IMR-90 (cell line): ENCODE results near the gene MALSU1. TPM values are rescaled to one million over a fixed set of nuclear protein-coding genes. Genes with fewer than 3 reads are reported as not detected.

Source experiments
- ATAC-seq: fragments of 200-7000 bp; cut with Tn5 transposase; 2 replicates; pipeline ENCODE4 v1.9.1; 2020; ENCODE audit warnings: low read depth, mild to moderate bottlenecking, moderate library complexity
- BruUV-seq: library from RNA; stranded (reverse); fragments of 400-500 nt; replicated peaks from 2 replicates; lab custom pipeline; 2021; lab: Mats Ljungman, UMichigan
- CTCF ChIA-PET: fragments of 300-600 bp; formaldehyde crosslinking; extraction: SDS; loops from one replicate; lab custom pipeline; 2021; ENCODE audit warnings: antibody characterized with exemption; lab: Yijun Ruan, JAX
- POLR2A ChIA-PET: fragments of 300-600 bp; sonication (Branson Sonifier 250); formaldehyde crosslinking; loops from one replicate; lab custom pipeline; 2022; ENCODE audit warnings: antibody characterized with exemption; ENCODE audit not compliant: unreplicated experiment; lab: Charles Lee
- DNase-seq: peaks from one replicate; pipeline ENCODE4 v3.0.0; 2013
- H2AFZ ChIP-seq: replicated peaks from 2 replicates; pipeline ENCODE3; 2013; ENCODE audit warnings: low read length, mild to moderate bottlenecking; ENCODE audit not compliant: poor library complexity
- H2AK5ac ChIP-seq: 2 replicates; pipeline ENCODE4 v1.6.1; 2013; ENCODE audit warnings: low read depth, low read length, inconsistent platforms
- H2AK9ac ChIP-seq: replicated peaks from 2 replicates; pipeline ENCODE3; 2013; ENCODE audit warnings: mild to moderate bottlenecking, low read depth, low read length, moderate library complexity; ENCODE audit not compliant: poor library complexity
- H2BK120ac ChIP-seq: 2 replicates; pipeline ENCODE4 v1.6.1; 2013; ENCODE audit warnings: low read depth, low read length, inconsistent platforms
- H2BK15ac ChIP-seq: 3 replicates; pipeline ENCODE4 v1.6.1; 2013; ENCODE audit warnings: low read depth, low read length, inconsistent platforms
- H2BK20ac ChIP-seq: 2 replicates; pipeline ENCODE4 v1.6.1; 2013; ENCODE audit warnings: low read depth, mild to moderate bottlenecking, inconsistent platforms, low read length, moderate library complexity
- H2BK5ac ChIP-seq: 2 replicates; pipeline ENCODE4 v1.6.1; 2013; ENCODE audit warnings: mild to moderate bottlenecking, low read depth, low read length, inconsistent platforms; ENCODE audit not compliant: poor library complexity, severe bottlenecking
- H3K14ac ChIP-seq: replicated peaks from 2 replicates; pipeline ENCODE4 v1.6.1; 2013; ENCODE audit warnings: low read depth, low read length, inconsistent platforms
- H3K18ac ChIP-seq: 2 replicates; pipeline ENCODE4 v1.6.1; 2013; ENCODE audit warnings: low read depth, low read length, control low read depth
- H3K23ac ChIP-seq: 2 replicates; pipeline ENCODE4 v1.6.1; 2013; ENCODE audit warnings: low read depth, low read length, inconsistent platforms
- H3K27ac ChIP-seq: 2 replicates; pipeline ENCODE4 v1.5.1; 2013; ENCODE audit warnings: mild to moderate bottlenecking, control low read depth, low read length; ENCODE audit not compliant: insufficient read depth
- H3K27me3 ChIP-seq: 2 replicates; pipeline ENCODE4 v1.6.1; 2013; ENCODE audit warnings: low read length; ENCODE audit not compliant: control insufficient read depth, insufficient read depth
- H3K36me3 ChIP-seq: 2 replicates; pipeline ENCODE4 v1.6.1; 2013; ENCODE audit warnings: low read length, mixed read lengths; ENCODE audit not compliant: control insufficient read depth, insufficient read depth
- H3K4ac ChIP-seq: 2 replicates; pipeline ENCODE4 v1.6.1; 2013; ENCODE audit warnings: low read depth, low read length, inconsistent platforms
- H3K4me1 ChIP-seq: 2 replicates; pipeline ENCODE4 v1.6.1; 2013; ENCODE audit warnings: low read length, mixed read lengths; ENCODE audit not compliant: control insufficient read depth, insufficient read depth
- H3K4me2 ChIP-seq: 2 replicates; pipeline ENCODE4 v1.6.1; 2013; ENCODE audit warnings: low read depth, mild to moderate bottlenecking, control low read depth, low read length, moderate library complexity
- H3K4me3 ChIP-seq: 2 replicates; pipeline ENCODE4 v1.5.1; 2013; ENCODE audit warnings: low read depth, mild to moderate bottlenecking, control low read depth, low read length, moderate library complexity; ENCODE audit not compliant: insufficient read depth
- H3K56ac ChIP-seq: 2 replicates; pipeline ENCODE4 v1.6.1; 2013; ENCODE audit warnings: low read length, inconsistent platforms; ENCODE audit not compliant: insufficient read depth; ENCODE audit errors: extremely low read depth
- H3K79me1 ChIP-seq, 2 experiments: 2 replicates each; pipeline ENCODE4 v1.6.1; 2013; ENCODE audit warnings: low read length in 2 of 2, inconsistent platforms in 1 of 2, low read depth in 1 of 2
- H3K9ac ChIP-seq: 2 replicates; pipeline ENCODE4 v1.6.1; 2013; ENCODE audit warnings: low read depth, low read length, control low read depth
- H3K9me1 ChIP-seq: 2 replicates; pipeline ENCODE4 v1.6.1; 2013; ENCODE audit warnings: low read length, inconsistent platforms; ENCODE audit not compliant: insufficient read depth
- H3K9me3 ChIP-seq: 2 replicates; pipeline ENCODE4 v1.6.1; 2013; ENCODE audit warnings: low read length; ENCODE audit not compliant: control insufficient read depth, insufficient read depth
- H4K20me1 ChIP-seq: 2 replicates; pipeline ENCODE4 v1.6.1; 2013; ENCODE audit warnings: low read length, inconsistent platforms; ENCODE audit not compliant: insufficient read depth
- H4K5ac ChIP-seq: 2 replicates; pipeline ENCODE4 v1.6.1; 2013; ENCODE audit warnings: mild to moderate bottlenecking, low read depth, low read length, control low read depth
- H4K8ac ChIP-seq, 2 experiments: 2 replicates each; pipeline ENCODE4 v1.6.1; 2013; ENCODE audit warnings: low read depth in 2 of 2, low read length in 2 of 2, control low read depth in 1 of 2, inconsistent platforms in 1 of 2
- H4K91ac ChIP-seq: 2 replicates; pipeline ENCODE4 v1.6.1; 2013; ENCODE audit warnings: low read depth, low read length, inconsistent platforms; ENCODE audit not compliant: insufficient read depth
- BHLHE40 ChIP-seq: fragments of 150-350 bp; IDR thresholded peaks from 2 replicates; pipeline ENCODE4 v1.6.1; 2016; ENCODE audit warnings: mild to moderate bottlenecking, low read depth, low read length
- CEBPB ChIP-seq: IDR thresholded peaks from 2 replicates; pipeline ENCODE4 v1.6.1; 2012; ENCODE audit warnings: low read depth, low read length, improper control_type of control experiment
- CHD1 ChIP-seq: IDR thresholded peaks from 2 replicates; pipeline ENCODE4 v1.6.1; 2012; ENCODE audit warnings: low read depth, low read length, improper control_type of control experiment
- CTCF ChIP-seq: conservative IDR thresholded peaks from 2 replicates; pipeline ENCODE4 v1.5.1; 2012; ENCODE audit warnings: mild to moderate bottlenecking, low read depth, low read length, improper control_type of control experiment
- ELK1 ChIP-seq: fragments of 150-350 bp; IDR thresholded peaks from 2 replicates; pipeline ENCODE4 v1.6.1; 2016; ENCODE audit warnings: low read depth, mild to moderate bottlenecking, low read length, moderate library complexity, borderline replicate concordance
- FOS ChIP-seq: fragments of 150-350 bp; IDR thresholded peaks from 2 replicates; pipeline ENCODE4 v1.6.1; 2016; ENCODE audit warnings: low read depth, low read length
- MAFK ChIP-seq: IDR thresholded peaks from 2 replicates; pipeline ENCODE4 v1.6.1; 2012; ENCODE audit warnings: low read depth, low read length, improper control_type of control experiment
- MAZ ChIP-seq: IDR thresholded peaks from 2 replicates; pipeline ENCODE4 v1.6.1; 2012; ENCODE audit warnings: low read depth, mild to moderate bottlenecking, low read length, improper control_type of control experiment, moderate library complexity, borderline replicate concordance
- MXI1 ChIP-seq: IDR thresholded peaks from 2 replicates; pipeline ENCODE4 v1.6.1; 2012; ENCODE audit warnings: low read depth, mild to moderate bottlenecking, low read length, moderate library complexity, borderline replicate concordance
- NFE2L2 ChIP-seq: fragments of 150-350 bp; IDR thresholded peaks from 2 replicates; pipeline ENCODE4 v1.6.1; 2016; ENCODE audit warnings: low read depth, mild to moderate bottlenecking, low read length
- POLR2A ChIP-seq: IDR thresholded peaks from 2 replicates; pipeline ENCODE4 v1.6.1; 2012; ENCODE audit warnings: mild to moderate bottlenecking, low read depth, low read length
- RAD21 ChIP-seq: IDR thresholded peaks from 2 replicates; pipeline ENCODE4 v1.6.1; 2012; ENCODE audit warnings: low read length, improper control_type of control experiment
- RCOR1 ChIP-seq: IDR thresholded peaks from 2 replicates; pipeline ENCODE4 v1.6.1; 2012; ENCODE audit warnings: mild to moderate bottlenecking, low read length, improper control_type of control experiment; ENCODE audit not compliant: insufficient replicate concordance
- RFX5 ChIP-seq: IDR thresholded peaks from 2 replicates; pipeline ENCODE4 v1.8.0; 2012; ENCODE audit warnings: low read depth, mild to moderate bottlenecking, low read length, moderate library complexity
- SMC3 ChIP-seq: fragments of 150-350 bp; IDR thresholded peaks from 2 replicates; pipeline ENCODE4 v1.6.1; 2016; ENCODE audit warnings: low read depth, mild to moderate bottlenecking, antibody characterized with exemption, low read length, moderate library complexity
- USF2 ChIP-seq: fragments of 150-350 bp; IDR thresholded peaks from 2 replicates; pipeline ENCODE4 v1.6.1; 2017; ENCODE audit warnings: mild to moderate bottlenecking, antibody characterized with exemption, low read length, low read depth
- WGBS, 2 experiments: methylation state at CpG; one replicate each; pipeline versions ENCODE4 v1.1.5 to v1.1.7; 2013; ENCODE audit warnings: missing lambda C conversion rate in 2 of 2; ENCODE audit not compliant: insufficient read length in 1 of 2; ENCODE audit errors: extremely low coverage in 2 of 2; 5-methylcytosine and 5-hydroxymethylcytosine counted together
- dilution Hi-C: fragments of 300-500 bp; cut with HindIII; formaldehyde crosslinking; loops from one replicate; pipeline ENCODE4 v1.14.3; 2018; ENCODE audit warnings: low sequenced_read_pairs; ENCODE audit not compliant: unreplicated experiment
- in situ Hi-C: fragments of 300-500 bp; cut with MboI; formaldehyde crosslinking; loops from 3 replicates; pipeline ENCODE4 v1.14.3; 2019; ENCODE audit warnings: low sequenced_read_pairs, inconsistent platforms, mixed read lengths
- intact Hi-C: fragments of 100-400 bp; cut with micrococcal nuclease; formaldehyde crosslinking; loops from 2 replicates; pipeline ENCODE4 v1.10.0; 2022
- polyA plus RNA-seq, 3 experiments: library from polyadenylated mRNA; depleted of rRNA; stranded (reverse); fragments of >200 nt; gene quantifications; 2 replicates each; pipeline ENCODE4 v1.2.3, GENCODE V29; 2012; ENCODE audit warnings: low replicate concordance in 1 of 3
- total RNA-seq: library from RNA; depleted of rRNA; stranded (reverse); fragments of >200 nt; gene quantifications from 2 replicates; pipeline ENCODE4 v1.2.3, GENCODE V29; 2012

The MALSU1 gene
- total and polyA plus RNA-seq, 2 of the 4 experiments (the other 2 are of a cell fraction), result 30.5 to 36.0 TPM

- TF ChIP-seq CEBPB (no peak), RFX5 (no peak), RAD21 (no peak), SMC3 (no peak), CHD1 (no peak), CTCF (no peak), MAZ (no peak), POLR2A (no peak), RCOR1 (no peak), MAFK (no peak), MXI1 (no peak), ELK1 (no peak), FOS (no peak), USF2 (no peak), NFE2L2 (no peak), BHLHE40 (no peak)
- POLR2A ChIA-PET, result no interaction called here
- no peak overlapping the region for H4K5ac ChIP-seq
- no peak overlapping the region for H2BK15ac ChIP-seq
- H3K4me3 ChIP-seq, result no peak overlapping the region
- dilution Hi-C loops, result no loop called here
- no TSS peak for BruUV-seq
- in situ Hi-C loops, result loop anchor here (10.0 kb wide), 1 partner anchor 433 kb away; no protein-coding TSS in a partner anchor
- H2AK5ac ChIP-seq, result no peak overlapping the region
- H3K4me1 ChIP-seq, result peaks cover 2% of the 10 kb centered on the region; the same call in 1 of the 2 replicates
- CTCF ChIA-PET, result interaction anchor here (0.6 to 4.2 kb wide), 17 partner anchors 9 to 442 kb away, joined by 3 to 34 read pairs (median 4); no protein-coding TSS in a partner anchor
- H3K27me3 ChIP-seq, result peaks cover 17% of the 10 kb centered on the region
- H3K9ac ChIP-seq, result no peak overlapping the region
- H4K91ac ChIP-seq, result no peak overlapping the region
- no peak for DNase-seq
- H3K23ac ChIP-seq, result no peak overlapping the region
- no peak for ATAC-seq
- no peak overlapping the region for H3K27ac ChIP-seq
- H2BK120ac ChIP-seq, result no peak overlapping the region
- no peak overlapping the region for H3K4ac ChIP-seq
- H2AK9ac ChIP-seq, result no peak overlapping the region
- H3K56ac ChIP-seq, result no peak overlapping the region
- intact Hi-C loops, result loop anchor here (2.0 kb wide), 1 partner anchor 273 kb away; no protein-coding TSS in a partner anchor
- no peaks in the 10 kb centered on the region for H3K79me1 ChIP-seq
- H2BK5ac ChIP-seq, result no peak overlapping the region
- H2AFZ ChIP-seq, result no peak overlapping the region
- H3K14ac ChIP-seq, result no peak overlapping the region
- no peak overlapping the region for H3K4me2 ChIP-seq
- 0 out of 2 replicates have a peak, but pooled peaks cover 2% of the 10 kb centered on the region for H3K9me3 ChIP-seq
- no CpG with 5 or more reads among the region's 2 CpGs for WGBS, 2 experiments
- H3K9me1 ChIP-seq, result peaks cover 2% of the 10 kb centered on the region; the same call in 1 of the 2 replicates
- no peak overlapping the region for H2BK20ac ChIP-seq
- no peak overlapping the region for H4K8ac ChIP-seq
- H3K36me3 ChIP-seq, result no peaks in the 10 kb centered on the region
- no peak overlapping the region for H3K18ac ChIP-seq
- H4K20me1 ChIP-seq, result no peaks in the 10 kb centered on the region
These were observed 26.9 kb upstream of the MALSU1 start for GRCh38 chr7:23272275-23272674.
